ENCODE data around the gene C1QTNF6. TPM values are rescaled to one million over a fixed set of nuclear protein-coding genes. Genes with fewer than 3 reads are reported as not detected.

Gene C1QTNF6
- polyA plus RNA-seq, 1 donor (not counting 4 experiments of a cell fraction or from before 2014, with no cell fraction given) = 17.1 TPM

- dilution Hi-C loops (cut with MboI; ENCODE audit: extremely low pct_ligation_motif_present, low sequenced_read_pairs) = no loop called here
- Histone ChIP-seq H2AFZ (ENCODE audit: control insufficient read depth, low read length) (no peak overlapping the region), H3K9ac (ENCODE audit: control insufficient read depth, extremely low read depth, insufficient read depth, low read length) (no peak overlapping the region), H3K36me3 (ENCODE audit: control insufficient read depth in 2 of 2, extremely low read depth in 1 of 2, insufficient read depth in 2 of 2, low read length in 2 of 2) (peaks cover 17 to 19% of the 10 kb centered on the region in 2 experiments), H3K4me2 (ENCODE audit: control insufficient read depth, extremely low read depth, insufficient read depth, low read depth, low read length) (no peak overlapping the region), H4K20me1 (ENCODE audit: control insufficient read depth, extremely low read depth, insufficient read depth, low read length) (no peaks in the 10 kb centered on the region), H3K4me1 (ENCODE audit: control insufficient read depth, extremely low read depth, insufficient read depth, low read length) (peaks cover 28% of the 10 kb centered on the region), H3K79me2 (ENCODE audit: control insufficient read depth, insufficient read depth, low read length) (no peaks in the 10 kb centered on the region), H3K4me3 (ENCODE audit: control insufficient read depth in 2 of 3, extremely low read depth in 1 of 3, insufficient read depth in 2 of 3, low read depth in 1 of 3, low read length in 3 of 3) (no peak overlapping the region), H3K27me3 (ENCODE audit: control insufficient read depth, extremely low read depth, insufficient read depth, low read length) (no peaks in the 10 kb centered on the region), H3K27ac (ENCODE audit: control insufficient read depth, insufficient read depth, low read length) (no peak overlapping the region), H3K9me1 (ENCODE audit: control insufficient read depth, extremely low read depth, insufficient read depth, low read length) (no peaks in the 10 kb centered on the region), H3K9me3 (ENCODE audit: control insufficient read depth, low read depth, low read length) (no peaks in the 10 kb centered on the region)
- TF ChIP-seq EZH2 (IDR thresholded peaks at IDR 0.05; ENCODE audit: low read length) (no peak), CTCF (optimal IDR thresholded peaks at IDR 0.05 in 1 of 3, IDR thresholded peaks at IDR 0.05 in 1 of 3, conservative IDR thresholded peaks at IDR 0.05 in 1 of 3; ENCODE audit: extremely low read depth in 1 of 3, insufficient read depth in 2 of 3, low read length in 3 of 3) (no peak)
- DNase-seq (ENCODE audit: low read depth, low spot score) = no peak
- FAIRE-seq = no peak
Measured at GRCh38 chr22:37226514-37226913, 38.5 kb upstream of the C1QTNF6 start.

GRCh38 chr22:37226087-37226486, 38.0 kb upstream of the C1QTNF6 start:
- dilution Hi-C loops (cut with MboI; ENCODE audit: extremely low pct_ligation_motif_present, low sequenced_read_pairs) = no loop called here
- Histone ChIP-seq H3K27ac (ENCODE audit: control insufficient read depth, insufficient read depth, low read length) (no peak overlapping the region), H3K4me3 (ENCODE audit: control insufficient read depth in 2 of 3, extremely low read depth in 1 of 3, insufficient read depth in 2 of 3, low read depth in 1 of 3, low read length in 3 of 3) (no peak overlapping the region), H3K79me2 (ENCODE audit: control insufficient read depth, insufficient read depth, low read length) (no peaks in the 10 kb centered on the region), H3K4me1 (ENCODE audit: control insufficient read depth, extremely low read depth, insufficient read depth, low read length) (peaks cover 28% of the 10 kb centered on the region), H3K4me2 (ENCODE audit: control insufficient read depth, extremely low read depth, insufficient read depth, low read depth, low read length) (no peak overlapping the region), H3K9me1 (ENCODE audit: control insufficient read depth, extremely low read depth, insufficient read depth, low read length) (no peaks in the 10 kb centered on the region), H3K9me3 (ENCODE audit: control insufficient read depth, low read depth, low read length) (no peaks in the 10 kb centered on the region), H4K20me1 (ENCODE audit: control insufficient read depth, extremely low read depth, insufficient read depth, low read length) (no peaks in the 10 kb centered on the region), H2AFZ (ENCODE audit: control insufficient read depth, low read length) (no peak overlapping the region), H3K36me3 (ENCODE audit: control insufficient read depth in 2 of 2, extremely low read depth in 1 of 2, insufficient read depth in 2 of 2, low read length in 2 of 2) (peaks cover 17 to 19% of the 10 kb centered on the region in 2 experiments), H3K27me3 (ENCODE audit: control insufficient read depth, extremely low read depth, insufficient read depth, low read length) (no peaks in the 10 kb centered on the region), H3K9ac (ENCODE audit: control insufficient read depth, extremely low read depth, insufficient read depth, low read length) (no peak overlapping the region)
- FAIRE-seq (no peak), DNase-seq (ENCODE audit: low read depth, low spot score) (no peak)
- TF ChIP-seq EZH2 (IDR thresholded peaks at IDR 0.05; ENCODE audit: low read length) (no peak), CTCF (optimal IDR thresholded peaks at IDR 0.05 in 1 of 3, IDR thresholded peaks at IDR 0.05 in 1 of 3, conservative IDR thresholded peaks at IDR 0.05 in 1 of 3; ENCODE audit: extremely low read depth in 1 of 3, insufficient read depth in 2 of 3, low read length in 3 of 3) (no peak)

Data from keratinocyte (primary cell).